H9 (cell line): ENCODE results near the gene VASH1. TPM values are rescaled to one million over a fixed set of nuclear protein-coding genes. Genes with fewer than 3 reads are reported as not detected.

ENCODE experiments used
- DNase-seq: peaks from one replicate; pipeline ENCODE4 v3.0.0-alpha.2; 2017
- H2AFZ ChIP-seq: one replicate; pipeline ENCODE4 v1.6.1; 2013; ENCODE audit warnings: mild to moderate bottlenecking, low read length, control low read depth, moderate library complexity
- H2AK5ac ChIP-seq: 2 replicates; pipeline ENCODE4 v1.6.1; 2013; ENCODE audit warnings: low read length, control low read depth, mixed read lengths; ENCODE audit not compliant: insufficient read length
- H2BK120ac ChIP-seq: one replicate; pipeline ENCODE4 v1.6.1; 2013; ENCODE audit warnings: low read depth, mild to moderate bottlenecking, low read length, control low read depth, inconsistent platforms; ENCODE audit not compliant: poor library complexity, severe bottlenecking
- H2BK12ac ChIP-seq: 2 replicates; pipeline ENCODE4 v1.6.1; 2013; ENCODE audit warnings: low read length, control low read depth, mixed read lengths, low read depth; ENCODE audit not compliant: insufficient read length
- H2BK15ac ChIP-seq: 2 replicates; pipeline ENCODE4 v1.6.1; 2013; ENCODE audit warnings: low read depth, low read length, control low read depth
- H2BK20ac ChIP-seq: one replicate; pipeline ENCODE4 v1.6.1; 2013; ENCODE audit warnings: low read depth, mild to moderate bottlenecking, low read length, control low read depth, inconsistent platforms; ENCODE audit not compliant: poor library complexity, severe bottlenecking
- H2BK5ac ChIP-seq: 2 replicates; pipeline ENCODE4 v1.6.1; 2013; ENCODE audit warnings: low read length, control low read depth, mixed read lengths; ENCODE audit not compliant: insufficient read length
- H3K14ac ChIP-seq: 2 replicates; pipeline ENCODE4 v1.6.1; 2013; ENCODE audit warnings: low read length, control low read depth; ENCODE audit not compliant: insufficient read depth
- H3K18ac ChIP-seq: 2 replicates; pipeline ENCODE4 v1.6.1; 2013; ENCODE audit warnings: low read depth, mild to moderate bottlenecking, mixed read lengths, low read length, control low read depth; ENCODE audit not compliant: insufficient read length
- H3K23ac ChIP-seq: 2 replicates; pipeline ENCODE4 v1.6.1; 2013; ENCODE audit warnings: low read length, control low read depth, mixed read lengths, low read depth; ENCODE audit not compliant: insufficient read length
- H3K23me2 ChIP-seq: 2 replicates; pipeline ENCODE4 v1.6.1; 2013; ENCODE audit warnings: low read depth, mild to moderate bottlenecking, mixed read lengths, low read length, control low read depth; ENCODE audit not compliant: insufficient read length, poor library complexity, severe bottlenecking
- H3K27ac ChIP-seq: 2 replicates; pipeline ENCODE4 v1.5.1; 2013; ENCODE audit warnings: low read length, control low read depth, mixed read lengths, low read depth; ENCODE audit not compliant: insufficient read length
- H3K27me3 ChIP-seq: 2 replicates; pipeline ENCODE4 v1.6.1; 2013; ENCODE audit warnings: low read length, control low read depth, inconsistent platforms; ENCODE audit not compliant: insufficient read depth
- H3K4ac ChIP-seq: 2 replicates; pipeline ENCODE4 v1.6.1; 2013; ENCODE audit warnings: low read depth, mild to moderate bottlenecking, control low read depth, inconsistent platforms, low read length, moderate library complexity
- H3K4me1 ChIP-seq: 2 replicates; pipeline ENCODE4 v1.6.1; 2013; ENCODE audit warnings: low read length, control low read depth, inconsistent platforms; ENCODE audit not compliant: insufficient read depth
- H3K4me2 ChIP-seq: 2 replicates; pipeline ENCODE4 v1.6.1; 2013; ENCODE audit warnings: low read length, control low read depth, mixed read lengths; ENCODE audit not compliant: insufficient read length, insufficient read depth
- H3K56ac ChIP-seq: 2 replicates; pipeline ENCODE4 v1.6.1; 2013; ENCODE audit warnings: low read depth, mild to moderate bottlenecking, mixed read lengths, low read length, control low read depth; ENCODE audit not compliant: insufficient read length
- H3K79me1 ChIP-seq: 2 replicates; pipeline ENCODE4 v1.6.1; 2013; ENCODE audit warnings: low read depth, mild to moderate bottlenecking, moderate library complexity, low read length, control low read depth, inconsistent platforms; ENCODE audit not compliant: insufficient read depth, poor library complexity, severe bottlenecking
- H3K79me2 ChIP-seq: 2 replicates; pipeline ENCODE4 v1.6.1; 2013; ENCODE audit warnings: low read length, control low read depth, inconsistent platforms; ENCODE audit not compliant: insufficient read depth
- H3K9ac ChIP-seq: 2 replicates; pipeline ENCODE4 v1.6.1; 2013; ENCODE audit warnings: low read length, control low read depth, mixed read lengths; ENCODE audit not compliant: insufficient read length; ENCODE audit errors: extremely low read depth
- H3K9me3 ChIP-seq: one replicate; pipeline ENCODE4 v1.6.1; 2013; ENCODE audit warnings: low read depth, low read length, inconsistent platforms; ENCODE audit not compliant: control insufficient read depth
- H3T11ph ChIP-seq: one replicate; pipeline ENCODE4 v1.6.1; 2013; ENCODE audit warnings: mild to moderate bottlenecking, low read length, control low read depth, inconsistent platforms
- H4K20me1 ChIP-seq: one replicate; pipeline ENCODE4 v1.6.1; 2013; ENCODE audit not compliant: control insufficient read depth, insufficient read length, insufficient read depth
- H4K5ac ChIP-seq: 2 replicates; pipeline ENCODE4 v1.6.1; 2013; ENCODE audit warnings: low read depth, mild to moderate bottlenecking, mixed read lengths, low read length, control low read depth; ENCODE audit not compliant: insufficient read length
- H4K8ac ChIP-seq: replicated peaks from 2 replicates; pipeline ENCODE4 v1.6.1; 2013; ENCODE audit warnings: low read length, control low read depth, mixed read lengths, low read depth; ENCODE audit not compliant: insufficient read length
- H4K91ac ChIP-seq: 2 replicates; pipeline ENCODE4 v1.6.1; 2013; ENCODE audit warnings: low read depth, mild to moderate bottlenecking, moderate library complexity, mixed read lengths, low read length, control low read depth; ENCODE audit not compliant: insufficient read length
- H3K27ac Mint-ChIP-seq, 3 experiments: 2 replicates in 2 of 3; 3 replicates in 1 of 3; pipeline ENCODE4 v1.8.0; 2020 to 2021; ENCODE audit warnings: mixed read lengths in 3 of 3, mild to moderate bottlenecking in 1 of 3, moderate library complexity in 1 of 3
- H3K27me3 Mint-ChIP-seq: 2 replicates; pipeline ENCODE4 v1.8.0; 2021; ENCODE audit warnings: low read depth, mild to moderate bottlenecking, moderate library complexity, mixed read lengths
- H3K36me3 Mint-ChIP-seq, 3 experiments: 2 replicates in 2 of 3; 3 replicates in 1 of 3; pipeline ENCODE4 v1.8.0; 2020 to 2021; ENCODE audit warnings: low read depth in 3 of 3, mixed read lengths in 3 of 3; ENCODE audit not compliant: insufficient read depth in 1 of 3
- H3K4me1 Mint-ChIP-seq, 2 experiments: 2 replicates each; pipeline ENCODE4 v1.8.0; 2020; ENCODE audit warnings: mixed read lengths in 2 of 2
- H3K4me3 Mint-ChIP-seq, 2 experiments: 2 replicates in 1 of 2; 3 replicates in 1 of 2; pipeline ENCODE4 v1.8.0; 2020 to 2021; ENCODE audit warnings: mild to moderate bottlenecking in 2 of 2, mixed read lengths in 2 of 2, moderate library complexity in 1 of 2
- H3K9me3 Mint-ChIP-seq, 2 experiments: 2 replicates in 1 of 2; 3 replicates in 1 of 2; pipeline ENCODE4 v1.8.0; 2020; ENCODE audit warnings: mild to moderate bottlenecking in 2 of 2, mixed read lengths in 2 of 2, moderate library complexity in 1 of 2
- CTCF ChIP-seq: fragments of 200-600 bp; sonication (generic); conservative IDR thresholded peaks from 3 replicates; pipeline ENCODE4 v1.8.0; 2021; ENCODE audit warnings: antibody characterized with exemption, mild to moderate bottlenecking
- WGBS: extraction: QIAGEN DNeasy Blood & Tissue Kit; methylation state at CpG from one replicate; pipeline ENCODE4 v1.1.7; 2013; ENCODE audit warnings: missing lambda C conversion rate, low lambda C conversion rate, mixed read lengths; ENCODE audit not compliant: insufficient read length; ENCODE audit errors: extremely low coverage; 5-methylcytosine and 5-hydroxymethylcytosine counted together
- total RNA-seq: library from RNA; stranded (reverse); gene quantifications from 2 replicates; pipeline ENCODE4 v1.2.1, GENCODE V29; 2021

Gene VASH1
- total RNA-seq, 1 experiment from 2014 or later = 5.8 TPM

- Histone ChIP-seq H3K14ac (no peak overlapping the region), H2AK5ac (no peak overlapping the region), H4K20me1 (no peaks in the 10 kb centered on the region), H3K79me1 (no peaks in the 10 kb centered on the region), H2BK15ac (no peak overlapping the region), H3K18ac (no peak overlapping the region), H4K8ac (no peak overlapping the region), H3K56ac (no peak overlapping the region), H3K9ac (no peak overlapping the region), H3K4me1 (peaks cover 7% of the 10 kb centered on the region; the same call in 1 of the 2 replicates), H2BK20ac (no peak overlapping the region), H3K23me2 (no peaks in the 10 kb centered on the region), H3K27ac (no peak overlapping the region), H3K9me3 (no peaks in the 10 kb centered on the region), H3K23ac (no peak overlapping the region), H4K91ac (no peak overlapping the region), H3K27me3 (no peaks in the 10 kb centered on the region), H2BK120ac (no peak overlapping the region), H2BK5ac (no peak overlapping the region), H4K5ac (no peak overlapping the region), H3K4ac (no peak overlapping the region), H2BK12ac (no peak overlapping the region), H2AFZ (no peak overlapping the region), H3K4me2 (no peak overlapping the region), H3T11ph (no peak overlapping the region), H3K79me2 (no peaks in the 10 kb centered on the region)
- no peak overlapping the region; a peak in 1 of 5 replicates for H3K4me3 Mint-ChIP-seq
- H3K27me3 Mint-ChIP-seq = peaks cover 17% of the 10 kb centered on the region
- no peaks in the 10 kb centered on the region for H3K9me3 Mint-ChIP-seq
- WGBS = no CpG with 5 or more reads among the region's 18 CpGs
- no peak overlapping the region for H3K27ac Mint-ChIP-seq
- peaks cover 0 to 3% (median 0%) of the 10 kb centered on the region in 3 experiments; a peak in 2 of 7 replicates for H3K36me3 Mint-ChIP-seq
- TF ChIP-seq CTCF = no peak
- peak; percentile 25 for DNase-seq
- H3K4me1 Mint-ChIP-seq = peaks cover 27 to 35% of the 10 kb centered on the region in 2 experiments
Measured at GRCh38 chr14:76769636-76770292, 8.5 kb downstream of the VASH1 start.
